T-helper 2 cell treated with Interferon-gamma antibody and Interleukin-4, amounts not matched to agents 100 ng/mL and 5 ng/mL, for 36 hours (primary cell): ENCODE measurements around the gene CD59. TPM values are rescaled to one million over a fixed set of nuclear protein-coding genes. Genes with fewer than 3 reads are reported as not detected.
"Not testable (repeated sequence)": the region's sequence is repeated elsewhere in the genome, so short reads cannot be mapped to it uniquely, and the experiment has no call there.

Experiments
- intact Hi-C: fragments of 100-400 bp; cut with micrococcal nuclease; formaldehyde crosslinking; loops from one replicate; pipeline ENCODE4 v1.15.1; 2023
- total RNA-seq: library from RNA; stranded (reverse); gene quantifications from 2 replicates; pipeline ENCODE4 v1.2.3, GENCODE V29; 2022

Gene CD59
- total RNA-seq, 1 donor from 2014 or later = 125 TPM

- intact Hi-C loops = no loop called here
Measured at GRCh38 chr11:33698921-33699320, 37.3 kb downstream of the CD59 start.

- intact Hi-C loops = no loop called here
Measured at GRCh38 chr11:33697997-33698396, 38.2 kb downstream of the CD59 start.

- intact Hi-C loops = no loop called here
Measured at GRCh38 chr11:33696931-33697638, 39.1 kb downstream of the CD59 start.

GRCh38 chr11:33696411-33696810 is 39.8 kb downstream of the CD59 start:
- intact Hi-C loops = no loop called here

GRCh38 chr11:33695051-33695566 is 41.1 kb downstream of the CD59 start:
- intact Hi-C loops = no loop called here

- intact Hi-C loops = no loop called here
Measured at GRCh38 chr11:33694346-33695050, 41.7 kb downstream of the CD59 start.

- intact Hi-C loops = no loop called here
Measured at GRCh38 chr11:33692541-33692940, 43.7 kb downstream of the CD59 start.

GRCh38 chr11:33692013-33692504 is 44.2 kb downstream of the CD59 start:
- intact Hi-C loops = no loop called here

- intact Hi-C loops = no loop called here
Measured at GRCh38 chr11:33691066-33691864, 45.0 kb downstream of the CD59 start.

GRCh38 chr11:33690290-33691065 is 45.7 kb downstream of the CD59 start:
- intact Hi-C loops = no loop called here

GRCh38 chr11:33689501-33689900 is 46.7 kb downstream of the CD59 start:
- intact Hi-C loops = loop anchor here (5.0 kb wide), 1 partner anchor 327 kb away; no protein-coding TSS in a partner anchor

- intact Hi-C loops = loop anchor here (5.0 kb wide), 1 partner anchor 327 kb away; no protein-coding TSS in a partner anchor
Measured at GRCh38 chr11:33689085-33689484, 47.1 kb downstream of the CD59 start.

GRCh38 chr11:33687733-33688479 is 48.3 kb downstream of the CD59 start:
- intact Hi-C loops = loop anchor here (5.0 kb wide), 1 partner anchor 326 kb away; no protein-coding TSS in a partner anchor

GRCh38 chr11:33685082-33685481 is 51.1 kb downstream of the CD59 start:
- intact Hi-C loops = loop anchor here (5.0 kb wide), 1 partner anchor 323 kb away; no protein-coding TSS in a partner anchor

GRCh38 chr11:33684003-33684706 is 52.1 kb downstream of the CD59 start:
- intact Hi-C loops = no loop called here

- intact Hi-C loops = no loop called here
Measured at GRCh38 chr11:33682446-33682845, 53.8 kb downstream of the CD59 start.

- intact Hi-C loops = no loop called here
Measured at GRCh38 chr11:33682019-33682418, 54.2 kb downstream of the CD59 start.

GRCh38 chr11:33678616-33679015 is 57.6 kb downstream of the CD59 start:
- intact Hi-C loops = not testable (repeated sequence)
